AG08396 (cell line): ENCODE measurements around the gene SUSD6.
A peak's percentile ranks its signal among the peaks of the same experiment; 100 is the strongest.

Experiments used
- DNase-seq: peaks from one replicate; pipeline ENCODE4 v3.0.0; 2012; ENCODE audit warnings: low spot score, mixed read lengths

Gene SUSD6

DNA sequence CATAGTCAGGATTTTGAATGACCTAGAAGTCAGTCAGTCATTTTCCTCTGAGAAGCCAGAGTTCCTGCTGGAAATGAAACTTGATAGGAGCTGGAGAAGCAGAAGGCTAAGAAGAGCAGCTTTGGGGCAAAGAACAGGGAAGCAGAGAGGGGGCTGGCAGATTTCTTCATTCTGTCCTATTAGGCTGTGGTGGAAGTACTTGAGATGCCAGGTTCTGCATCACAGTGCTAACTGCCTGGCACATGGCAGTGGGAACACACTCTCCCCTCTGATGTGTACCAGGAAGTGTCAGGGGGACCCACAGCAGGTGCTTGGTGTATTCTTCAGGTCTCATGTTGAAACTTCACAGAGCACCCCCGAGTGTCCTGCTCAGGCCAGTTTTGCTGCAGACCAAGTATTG, 61.0 kb downstream of the SUSD6 start:
- no peak for DNase-seq

DNA sequence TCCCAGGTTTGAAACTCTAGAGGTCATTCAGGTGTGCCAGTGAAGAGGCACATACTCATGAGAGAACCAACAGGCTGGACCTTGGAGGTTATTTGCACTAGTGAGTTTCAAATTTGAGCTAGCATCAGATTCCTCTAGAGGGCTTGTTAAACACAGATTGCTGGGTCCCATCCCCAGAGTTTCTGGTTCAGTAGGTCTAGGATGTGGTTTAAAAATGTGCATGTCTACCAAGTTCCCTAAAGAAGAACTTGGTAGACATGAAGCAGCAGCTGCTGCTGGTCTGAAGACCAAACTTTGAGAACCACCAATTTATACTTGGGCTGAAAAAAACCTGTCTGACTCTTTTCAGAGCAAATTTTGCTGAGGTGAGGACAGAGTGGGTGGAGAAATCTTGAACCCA, 61.7 kb downstream of the SUSD6 start:
- DNase-seq = no peak

GRCh38 chr14:69673578-69674305, 62.3 kb downstream of the SUSD6 start:
- DNase-seq = no peak

DNA sequence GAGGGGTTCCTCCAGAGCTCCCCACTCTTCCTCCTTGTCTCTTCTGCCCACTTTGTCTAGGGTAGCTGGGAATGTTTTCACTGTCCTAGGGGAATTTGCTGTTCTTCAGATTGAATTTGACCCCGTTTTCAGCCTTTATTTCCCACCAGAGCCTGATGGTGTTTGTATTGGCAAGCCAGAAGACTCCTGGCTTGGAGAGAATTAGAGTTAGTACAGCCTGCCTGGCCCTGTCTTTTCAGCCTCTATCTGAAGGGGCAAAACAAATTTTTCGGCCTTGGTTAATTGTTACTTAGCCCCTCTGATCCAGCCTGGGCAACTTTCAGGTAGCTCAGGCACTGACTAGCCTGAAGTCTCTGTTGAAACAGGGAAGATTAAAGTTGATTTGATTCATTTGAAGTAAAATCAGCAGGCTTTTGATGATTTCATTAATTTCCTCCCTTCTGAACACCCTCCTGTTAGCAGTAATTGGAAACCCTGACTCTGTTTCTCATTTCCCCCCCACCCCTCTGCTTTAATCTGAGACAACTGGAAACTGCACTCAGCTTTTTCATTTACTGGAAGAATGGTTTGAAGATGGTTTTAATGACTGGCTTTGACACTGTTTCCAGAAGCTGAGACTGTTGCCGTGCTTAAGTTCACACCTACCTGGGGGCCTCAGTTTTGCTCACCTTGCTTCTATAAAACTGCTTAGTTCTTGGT, 63.3 kb downstream of the SUSD6 start:
- no peak for DNase-seq

- DNase-seq = no peak
Observed at GRCh38 chr14:69675245-69675583, 63.8 kb downstream of the SUSD6 start.

GRCh38 chr14:69675877-69676416, 64.6 kb downstream of the SUSD6 start:
- DNase-seq = no peak

DNA sequence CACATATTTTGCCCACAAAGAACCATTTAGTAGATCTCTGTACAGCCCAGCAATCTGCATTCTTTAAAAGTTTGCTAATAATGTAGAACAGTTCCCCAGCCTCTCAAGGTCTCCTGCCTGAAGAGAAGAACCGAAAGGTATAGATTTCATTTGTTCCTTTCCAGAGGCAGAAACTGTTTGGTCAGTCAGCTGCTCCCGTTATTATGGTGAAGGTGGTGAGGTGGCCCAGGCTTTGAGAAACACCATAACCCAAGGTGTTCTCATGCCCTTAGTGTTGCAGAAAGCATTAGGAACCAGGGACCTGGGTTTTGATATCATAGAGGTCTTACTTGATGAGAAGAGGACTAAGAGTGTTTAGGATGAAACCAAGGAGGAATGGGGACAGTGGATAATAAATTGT, 65.3 kb downstream of the SUSD6 start:
- no peak for DNase-seq

DNA sequence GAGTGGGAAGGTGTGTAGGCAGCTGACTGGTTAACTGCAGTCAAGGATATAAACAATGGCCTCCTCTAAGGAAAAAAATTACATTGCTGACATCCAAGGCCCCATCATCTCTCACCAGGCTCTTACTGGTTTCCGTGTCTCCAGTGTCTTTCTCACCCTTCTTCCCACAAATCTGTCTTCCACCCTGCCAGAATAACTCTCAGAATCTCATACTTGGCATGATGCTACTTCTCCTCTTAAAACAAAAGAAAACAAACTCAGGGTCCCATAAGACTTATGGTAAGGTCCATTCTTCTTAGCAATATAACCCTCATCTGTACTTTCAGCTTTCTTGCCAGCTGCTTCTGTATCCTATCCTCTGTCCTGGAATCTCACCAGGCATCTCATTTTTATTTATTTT, 68.9 kb downstream of the SUSD6 start:
- DNase-seq = no peak

DNA sequence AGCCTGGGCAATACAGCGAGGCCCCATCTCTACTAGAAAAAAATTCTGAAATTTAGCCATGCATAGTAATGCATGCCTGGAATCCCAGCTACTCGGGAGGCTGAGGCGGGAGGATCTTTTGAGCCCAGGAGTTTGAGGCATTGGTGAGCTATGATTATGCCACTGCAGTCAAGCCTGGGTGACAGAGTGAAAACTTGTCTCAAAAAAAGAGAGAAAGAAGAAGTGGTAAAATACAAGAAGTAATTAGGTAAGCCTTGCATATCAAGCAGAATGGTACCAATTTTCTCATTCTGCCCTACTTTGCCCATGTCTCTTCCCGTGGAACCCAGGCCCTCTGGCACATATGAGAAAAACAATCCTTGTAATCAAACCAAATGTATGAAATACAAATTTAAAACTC, 70.7 kb downstream of the SUSD6 start:
- DNase-seq = no peak

DNA sequence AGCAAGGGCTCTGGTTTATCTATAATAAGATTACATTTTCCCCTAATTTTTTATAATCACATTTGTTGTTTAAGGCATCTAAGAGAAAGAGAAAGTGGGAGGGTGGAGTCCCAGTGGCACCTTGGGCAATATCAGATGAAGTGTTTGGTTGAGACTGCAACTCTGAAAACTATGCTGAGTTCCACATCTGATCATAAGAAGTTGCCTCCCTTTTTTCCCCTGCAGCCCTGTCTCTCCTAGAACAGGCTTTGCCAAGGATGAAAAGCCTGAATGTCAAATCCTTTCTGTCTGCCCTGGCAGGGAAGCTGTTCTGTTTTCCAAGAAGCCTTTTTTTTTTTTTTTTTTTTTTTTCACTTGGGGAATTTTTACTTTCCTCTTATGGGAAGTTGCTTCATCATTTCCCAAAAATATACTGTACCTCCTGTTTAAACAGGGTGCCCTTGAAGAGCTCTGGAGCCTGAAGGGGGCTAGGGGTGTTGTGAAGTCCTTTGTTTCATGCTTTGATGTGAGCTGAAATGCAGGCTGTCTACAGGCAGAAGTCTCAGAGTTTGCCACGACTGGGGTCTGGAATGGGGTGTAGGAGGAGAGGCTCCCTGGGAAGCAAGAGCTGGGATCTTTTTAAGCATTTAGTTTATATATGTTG, 71.3 kb downstream of the SUSD6 start:
- no peak for DNase-seq

DNA sequence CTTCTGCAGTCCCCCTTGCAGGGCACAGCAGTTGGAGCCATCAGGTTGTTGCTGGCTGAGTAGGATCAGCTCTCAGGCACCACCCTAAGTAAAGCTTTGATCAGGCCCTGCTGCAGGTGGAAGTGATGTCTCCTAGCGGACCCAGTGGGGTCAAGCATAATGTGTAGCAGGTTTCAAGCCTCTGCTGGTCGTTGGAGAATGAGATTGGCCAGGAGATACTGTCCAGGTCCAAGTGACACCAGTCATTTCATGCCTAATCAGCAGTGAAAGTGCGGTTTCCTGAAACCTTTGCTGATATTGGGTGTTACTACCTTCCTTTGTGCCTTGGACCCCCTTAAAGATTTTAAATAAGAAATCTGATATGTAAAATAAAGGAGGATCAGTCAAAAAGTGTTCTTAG, 72.6 kb downstream of the SUSD6 start:
- no peak for DNase-seq

DNA sequence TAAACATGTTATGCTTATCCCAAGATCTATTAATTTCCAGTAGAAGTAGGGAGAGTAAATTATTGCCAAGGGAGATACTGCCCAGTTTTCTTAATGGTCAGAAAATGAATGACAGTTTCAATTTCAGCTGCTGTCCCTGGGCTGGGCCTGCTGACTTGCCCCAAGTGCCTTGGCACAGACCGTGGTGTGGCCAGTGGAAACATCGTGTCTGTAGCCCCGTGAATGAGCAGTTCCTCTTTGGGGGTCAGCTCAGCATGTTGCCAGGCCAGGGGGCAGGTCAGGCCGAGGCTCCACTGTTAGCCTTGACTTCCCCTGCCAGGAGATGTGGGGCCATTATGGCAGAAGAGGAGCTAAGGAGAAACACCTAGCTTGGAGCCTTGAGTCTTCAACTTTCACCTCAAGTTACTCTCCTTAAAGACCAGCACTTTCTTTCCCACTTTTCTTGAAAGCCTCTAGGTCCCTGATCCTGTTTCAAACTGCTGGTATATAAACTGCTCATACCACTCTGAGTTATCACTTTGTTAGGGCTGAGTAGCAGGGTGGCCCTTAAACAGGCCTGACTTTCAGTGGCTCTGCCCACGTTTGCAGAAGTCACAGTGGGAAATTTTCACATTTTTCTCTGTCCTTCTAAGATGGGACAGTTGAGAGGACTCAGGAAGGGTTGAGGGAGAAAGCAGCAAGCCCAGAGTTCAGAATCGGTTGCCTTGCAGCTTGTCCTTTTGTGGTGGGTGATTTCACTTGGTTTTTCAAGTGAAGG, 73.2 kb downstream of the SUSD6 start:
- DNase-seq = no peak

DNA sequence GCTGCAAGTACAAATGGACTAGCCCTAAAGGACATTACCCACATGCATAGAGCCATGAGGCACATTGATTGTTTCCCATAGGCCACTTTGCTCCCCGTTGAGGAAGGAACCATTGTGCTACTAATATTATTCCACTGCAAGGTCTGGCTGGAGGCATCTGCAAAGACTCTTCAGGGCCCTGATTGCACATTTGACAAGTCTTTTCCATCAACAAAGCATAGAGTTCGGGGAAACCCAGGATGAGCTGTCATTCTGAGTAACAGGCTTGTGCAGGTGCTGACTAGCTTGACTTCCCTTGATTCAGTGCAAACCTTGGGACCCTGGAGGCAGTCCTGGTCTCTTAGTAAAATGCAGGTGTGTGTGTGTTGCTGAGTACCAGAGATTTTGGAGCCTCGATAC, 73.8 kb downstream of the SUSD6 start:
- no peak for DNase-seq

DNA sequence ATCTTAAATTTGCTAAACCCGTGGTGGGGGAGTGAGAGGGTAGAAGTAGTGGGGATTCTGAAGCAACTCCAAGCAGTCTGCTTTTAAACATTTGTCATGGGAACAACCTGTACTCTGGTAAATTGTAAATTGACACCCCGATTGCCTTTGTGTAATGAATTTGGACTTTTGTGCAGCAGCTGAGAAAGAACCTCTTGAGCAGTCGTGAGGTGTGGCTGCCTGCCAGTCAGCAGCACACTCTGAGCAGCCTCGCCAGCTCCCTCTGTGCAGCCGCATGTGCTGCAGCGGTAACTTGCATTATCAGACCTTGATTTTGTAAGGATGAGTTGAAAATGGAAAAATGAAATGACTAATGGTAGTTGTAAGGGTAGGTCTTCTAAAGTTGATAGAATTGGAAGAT, 74.3 kb downstream of the SUSD6 start:
- DNase-seq = peak; percentile 41

DNA sequence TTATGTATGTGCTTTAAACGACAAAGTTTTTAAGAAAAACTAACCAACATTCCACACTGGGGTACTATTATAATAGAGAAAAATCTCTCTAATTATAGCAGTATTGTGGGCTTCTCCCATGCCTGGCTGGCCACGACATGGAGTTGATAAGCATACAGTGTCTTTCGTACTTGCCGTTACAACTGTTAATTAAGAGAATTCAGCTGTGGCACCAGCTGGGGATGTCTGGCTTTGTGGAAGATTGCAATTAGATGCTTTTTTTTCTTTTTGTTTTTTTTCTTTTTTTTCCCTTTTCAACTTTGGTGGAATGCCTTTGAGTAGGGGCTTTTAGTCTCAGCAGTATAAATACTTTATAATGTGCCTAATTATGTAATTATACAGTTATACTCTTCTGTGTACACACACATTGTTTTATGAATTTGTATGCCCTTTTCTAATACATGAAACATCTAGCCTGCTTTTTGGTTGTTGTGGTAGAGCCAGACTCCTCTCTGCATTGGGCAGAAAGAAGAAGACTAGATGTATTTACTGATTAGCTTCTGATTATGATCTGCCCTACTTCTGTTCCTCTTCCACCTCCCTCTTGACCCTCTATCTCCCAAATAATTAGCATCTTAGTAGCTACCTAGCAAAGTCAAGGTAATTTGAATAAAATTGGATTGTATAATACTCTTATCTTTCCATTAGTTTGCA, 76.4 kb downstream of the SUSD6 start:
- no peak for DNase-seq

DNA sequence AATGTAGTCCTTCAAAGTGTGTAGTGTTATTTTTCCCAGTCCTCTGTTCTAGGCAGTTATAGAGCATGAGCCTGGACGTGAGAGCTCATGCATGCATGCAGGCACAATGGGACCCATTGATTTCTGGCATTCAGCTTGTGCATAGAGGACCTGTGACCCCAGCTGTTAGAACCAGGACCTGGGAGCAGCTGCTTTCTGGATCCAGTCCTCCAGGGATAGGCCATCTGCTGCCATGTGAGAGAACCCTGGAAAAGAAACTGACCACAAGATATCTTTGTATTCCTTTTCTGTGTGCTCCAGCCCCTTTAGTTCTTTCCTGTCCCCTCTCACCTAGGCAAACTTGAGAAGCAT, 76.9 kb downstream of the SUSD6 start:
- DNase-seq = no peak

GRCh38 chr14:69690042-69690441, 78.6 kb downstream of the SUSD6 start:
- DNase-seq = no peak

DNA sequence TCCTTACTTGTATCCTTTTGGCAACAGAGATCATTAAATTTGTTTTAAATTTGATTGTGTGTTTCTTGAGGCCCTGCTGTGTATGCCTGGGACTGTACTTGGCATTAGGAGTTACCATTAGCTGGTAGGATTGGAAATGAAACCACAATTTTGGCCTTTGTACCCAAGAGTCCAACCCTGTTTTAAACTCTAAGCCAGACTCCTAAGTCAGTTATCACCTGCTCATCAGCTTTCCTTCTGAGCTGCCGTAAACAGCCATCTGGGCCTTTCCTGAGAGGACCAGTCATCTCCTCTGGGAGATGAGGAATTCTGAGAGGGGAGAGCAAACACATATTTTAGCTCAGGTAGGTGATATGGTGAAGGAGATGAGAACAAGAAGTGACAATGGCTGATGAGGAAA, 81.2 kb downstream of the SUSD6 start:
- DNase-seq = no peak

GRCh38 chr14:69693145-69693544, 81.7 kb downstream of the SUSD6 start:
- no peak for DNase-seq

DNA sequence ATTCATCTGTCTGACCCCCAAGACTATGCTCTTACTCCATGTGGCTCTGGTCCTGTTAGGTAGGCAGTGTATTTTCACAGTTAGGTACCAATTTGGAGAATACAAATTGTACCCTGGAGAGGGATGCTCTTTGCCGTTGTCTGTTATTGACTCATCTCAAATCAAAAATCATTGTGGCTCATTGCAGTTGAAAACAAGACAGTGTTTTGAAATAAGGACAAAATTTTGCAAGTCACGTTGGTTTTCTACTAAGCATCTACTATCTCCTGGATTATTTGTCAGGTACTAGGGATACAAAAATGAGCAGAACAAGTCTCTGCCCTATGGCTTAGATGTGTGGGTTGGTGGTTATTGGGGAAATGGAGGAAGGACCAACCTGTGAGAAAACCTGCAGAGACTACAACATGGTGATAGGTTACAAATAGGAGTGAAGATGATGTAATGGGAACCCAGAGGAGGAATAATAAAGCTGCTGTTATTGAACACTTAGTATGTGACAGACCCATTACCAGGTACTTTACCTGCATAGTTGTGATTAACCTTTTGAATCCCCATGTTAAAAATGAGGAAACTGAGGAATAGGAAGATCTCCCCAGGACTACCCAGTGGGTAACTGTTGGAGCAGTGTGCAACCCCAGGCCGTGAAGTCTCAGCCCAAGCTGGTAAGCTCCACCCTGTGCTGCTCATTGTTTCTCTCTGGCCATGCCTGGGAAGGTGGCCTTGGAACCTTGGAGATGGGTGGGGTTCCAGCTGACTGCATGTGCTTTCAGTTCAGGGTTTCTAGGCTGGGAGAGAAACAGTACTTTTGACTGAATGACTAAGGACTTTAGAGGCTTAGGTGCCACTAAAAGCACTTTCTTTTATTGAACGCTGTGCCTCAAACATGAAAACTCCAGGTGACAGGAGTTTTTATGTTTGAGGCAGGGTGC, 82.7 kb downstream of the SUSD6 start:
- DNase-seq = no peak

DNA sequence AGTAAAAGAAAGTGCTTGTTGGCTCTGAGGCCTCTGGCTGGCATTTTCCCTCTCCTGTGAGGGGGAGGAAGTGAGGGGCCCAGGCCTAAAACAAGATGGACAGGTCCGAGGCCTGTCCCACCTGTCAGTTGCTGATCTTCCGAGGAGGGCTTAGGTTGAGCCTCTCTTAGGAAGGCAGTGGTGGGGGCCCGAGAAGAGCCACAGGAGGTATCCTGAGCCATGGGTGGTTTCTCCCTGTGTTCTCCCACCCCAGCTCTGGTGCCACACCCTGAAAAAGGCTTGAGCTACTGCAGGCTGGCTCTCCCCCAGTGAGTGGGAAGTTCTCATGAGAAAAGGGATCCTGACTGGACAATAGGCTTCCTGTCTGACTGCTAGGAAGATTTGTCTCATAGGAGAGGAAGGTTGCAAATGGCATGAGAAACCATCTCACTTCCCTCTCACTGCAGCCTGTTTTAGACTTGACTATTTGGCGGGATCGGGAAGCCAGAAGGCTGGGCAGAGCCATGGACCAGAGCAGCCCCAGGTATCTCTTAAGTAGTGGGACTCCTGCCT, 83.4 kb downstream of the SUSD6 start:
- DNase-seq = no peak
